AG09309 (cell line): ENCODE measurements around the gene FSTL4.

ENCODE experiments used
- DNase-seq: peaks from one replicate; pipeline ENCODE4 v3.0.0-alpha.2; 2010; ENCODE audit warnings: low read depth
- H3K4me3 ChIP-seq: 2 replicates; pipeline ENCODE4 v1.5.1; 2011; ENCODE audit warnings: mild to moderate bottlenecking, low read depth, low read length, moderate library complexity; ENCODE audit not compliant: control insufficient read depth
- CTCF ChIP-seq: IDR thresholded peaks from 2 replicates; pipeline ENCODE4 v1.5.1; 2011; ENCODE audit warnings: mild to moderate bottlenecking, low read depth, low read length, inconsistent platforms; ENCODE audit not compliant: insufficient read depth, control insufficient read depth; ENCODE audit errors: missing control alignments

Gene FSTL4

GRCh38 chr5:133361922-133362321, 250.4 kb downstream of the FSTL4 start:
- no peak for DNase-seq
- no peak for TF ChIP-seq CTCF
- H3K4me3 ChIP-seq = no peak overlapping the region

- TF ChIP-seq CTCF = no peak
Measured at GRCh38 chr5:133360693-133361472, 251.5 kb downstream of the FSTL4 start.

GRCh38 chr5:133359861-133360260, 252.5 kb downstream of the FSTL4 start:
- no peak for DNase-seq

More at GRCh38 chr5:133360693-133361472, 251.5 kb downstream of the FSTL4 start:
- no peak overlapping the region for H3K4me3 ChIP-seq
- no peak for DNase-seq

GRCh38 chr5:133358271-133358670, 254.1 kb downstream of the FSTL4 start:
- no peak for DNase-seq
- no peak overlapping the region for H3K4me3 ChIP-seq
- TF ChIP-seq CTCF = no peak

More at GRCh38 chr5:133359861-133360260, 252.5 kb downstream of the FSTL4 start:
- TF ChIP-seq CTCF = no peak
- H3K4me3 ChIP-seq = no peak overlapping the region

- DNase-seq = no peak
- no peak for TF ChIP-seq CTCF
Measured at GRCh38 chr5:133357758-133358157, 254.6 kb downstream of the FSTL4 start.

GRCh38 chr5:133356984-133357421, 255.3 kb downstream of the FSTL4 start:
- TF ChIP-seq CTCF = no peak
- DNase-seq = no peak
- no peak overlapping the region for H3K4me3 ChIP-seq

More at GRCh38 chr5:133357758-133358157, 254.6 kb downstream of the FSTL4 start:
- no peak overlapping the region for H3K4me3 ChIP-seq
